HG03175 (cell line): ENCODE results near the gene ASPM.
A peak's percentile ranks its signal among the peaks of the same experiment; 100 is the strongest.

Source experiments
- ATAC-seq: cut with Tn5 transposase; IDR thresholded peaks from one replicate; pipeline ENCODE4 v1.9.1; 2021; ENCODE audit warnings: mild to moderate bottlenecking, moderate library complexity; ENCODE audit not compliant: unreplicated experiment

ASPM gene

GRCh38 chr1:197146101-197147095 lies at the start of gene ASPM:
ASPM (minus strand) TSS chr1:197146669; CDS start chr1:197146437, 232 bp downstream.
- peak; percentile 99 for ATAC-seq

GRCh38 chr1:197195100-197195499 lies 48.6 kb upstream of the ASPM start:
- ATAC-seq, result no peak

GRCh38 chr1:197184190-197184589 lies 37.7 kb upstream of the ASPM start:
- ATAC-seq, result no peak

- ATAC-seq, result no peak
Observed at GRCh38 chr1:197183195-197183748, 36.8 kb upstream of the ASPM start.

- no peak for ATAC-seq
Observed at GRCh38 chr1:197182716-197183115, 36.2 kb upstream of the ASPM start.

GRCh38 chr1:197181982-197182381 lies 35.5 kb upstream of the ASPM start:
- peak; percentile 76 for ATAC-seq

GRCh38 chr1:197180252-197180878 lies 33.9 kb upstream of the ASPM start:
- ATAC-seq, result peak; percentile 54

- peak; percentile 48 for ATAC-seq
Observed at GRCh38 chr1:197178998-197179397, 32.5 kb upstream of the ASPM start.

- ATAC-seq, result no peak
Observed at GRCh38 chr1:197174818-197175217, 28.3 kb upstream of the ASPM start.

GRCh38 chr1:197173571-197174507 lies 27.4 kb upstream of the ASPM start:
- ATAC-seq, result no peak

- ATAC-seq, result no peak
Observed at GRCh38 chr1:197171531-197171930, 25.1 kb upstream of the ASPM start.

- ATAC-seq, result no peak
Observed at GRCh38 chr1:197170538-197170937, 24.1 kb upstream of the ASPM start.

- no peak for ATAC-seq
Observed at GRCh38 chr1:197159461-197159860, 13.0 kb upstream of the ASPM start.

- no peak for ATAC-seq
Observed at GRCh38 chr1:197156692-197157091, 10.2 kb upstream of the ASPM start.

- ATAC-seq, result no peak
Observed at GRCh38 chr1:197152662-197153061, 6.2 kb upstream of the ASPM start.

- ATAC-seq, result no peak
Observed at GRCh38 chr1:197151185-197151584, 4.7 kb upstream of the ASPM start.

GRCh38 chr1:197150336-197151005 lies 4.0 kb upstream of the ASPM start:
- ATAC-seq, result no peak

GRCh38 chr1:197149340-197149739 lies 2.9 kb upstream of the ASPM start:
- ATAC-seq, result no peak

GRCh38 chr1:197145446-197146024 lies 934 bp downstream of the ASPM start:
- no peak for ATAC-seq
